Neuronal stem cell (in vitro differentiated cells): ENCODE results near the gene RPUSD3.

Source experiments
- DNase-seq: peaks from one replicate; pipeline ENCODE4 v3.0.0-alpha.2; 2013; ENCODE audit warnings: low spot score
- H2AFZ ChIP-seq: one replicate; pipeline ENCODE4 v1.6.1; 2013; ENCODE audit warnings: mild to moderate bottlenecking, low read length, inconsistent platforms
- H2AK5ac ChIP-seq: 2 replicates; pipeline ENCODE4 v1.6.1; 2013; ENCODE audit warnings: low read depth, mild to moderate bottlenecking, inconsistent platforms, low read length, moderate library complexity, mixed read lengths
- H2BK120ac ChIP-seq: 2 replicates; pipeline ENCODE4 v1.6.1; 2013; ENCODE audit warnings: low read depth, mild to moderate bottlenecking, inconsistent platforms, low read length, moderate library complexity, mixed read lengths
- H2BK12ac ChIP-seq: one replicate; pipeline ENCODE4 v1.6.1; 2013; ENCODE audit warnings: low read length, inconsistent platforms
- H2BK15ac ChIP-seq: 2 replicates; pipeline ENCODE4 v1.6.1; 2013; ENCODE audit warnings: mild to moderate bottlenecking, low read length, inconsistent platforms, mixed read lengths
- H2BK5ac ChIP-seq: one replicate; pipeline ENCODE4 v1.6.1; 2013; ENCODE audit warnings: inconsistent platforms, mild to moderate bottlenecking, low read length, moderate library complexity
- H3K14ac ChIP-seq: one replicate; pipeline ENCODE4 v1.6.1; 2013; ENCODE audit warnings: low read length, inconsistent platforms
- H3K18ac ChIP-seq: 2 replicates; pipeline ENCODE4 v1.6.1; 2013; ENCODE audit warnings: low read length, inconsistent platforms
- H3K23ac ChIP-seq: 2 replicates; pipeline ENCODE4 v1.6.1; 2013; ENCODE audit warnings: low read depth, mild to moderate bottlenecking, mixed read lengths, low read length, inconsistent platforms; ENCODE audit not compliant: poor library complexity
- H3K27ac ChIP-seq: replicated peaks from 3 replicates; pipeline ENCODE4 v1.5.1; 2013; ENCODE audit warnings: low read length, inconsistent platforms
- H3K27me3 ChIP-seq, 3 experiments: 2 replicates each; pipeline ENCODE4 v1.6.1; 2013; ENCODE audit warnings: low read length in 3 of 3, mild to moderate bottlenecking in 2 of 3, inconsistent platforms in 1 of 3, low read depth in 1 of 3, mixed read lengths in 1 of 3, moderate library complexity in 1 of 3; ENCODE audit not compliant: control insufficient read depth in 3 of 3, insufficient read depth in 3 of 3
- H3K36me3 ChIP-seq, 2 donors: replicated peaks in 1 of 2; 2 replicates each; pipeline ENCODE4 v1.6.1; 2013; ENCODE audit warnings: low read length in 2 of 2; ENCODE audit not compliant: control insufficient read depth in 2 of 2, insufficient read depth in 2 of 2
- H3K4ac ChIP-seq: 2 replicates; pipeline ENCODE4 v1.6.1; 2013; ENCODE audit warnings: inconsistent platforms, mild to moderate bottlenecking, low read length, moderate library complexity
- H3K4me1 ChIP-seq, 2 donors: 1 replicate in 1 of 2; 2 replicates in 1 of 2; pipeline ENCODE4 v1.6.1; 2013; ENCODE audit warnings: low read length in 2 of 2, low read depth in 1 of 2; ENCODE audit not compliant: control insufficient read depth in 2 of 2, insufficient read depth in 1 of 2
- H3K4me2 ChIP-seq: one replicate; pipeline ENCODE4 v1.6.1; 2013; ENCODE audit warnings: mild to moderate bottlenecking, low read length, inconsistent platforms; ENCODE audit not compliant: insufficient read depth, poor library complexity, severe bottlenecking
- H3K4me3 ChIP-seq, 2 donors: 2 replicates each; pipeline ENCODE4 v1.5.1; 2013; ENCODE audit warnings: low read length in 2 of 2, mild to moderate bottlenecking in 2 of 2, inconsistent platforms in 1 of 2, moderate library complexity in 1 of 2
- H3K79me1 ChIP-seq: one replicate; pipeline ENCODE4 v1.6.1; 2013; ENCODE audit warnings: low read depth, mild to moderate bottlenecking, inconsistent platforms, low read length, moderate library complexity
- H3K9ac ChIP-seq: one replicate; pipeline ENCODE4 v1.6.1; 2013; ENCODE audit warnings: mild to moderate bottlenecking, low read depth, low read length, inconsistent platforms; ENCODE audit not compliant: poor library complexity
- H3K9me3 ChIP-seq, 2 donors: replicated peaks in 1 of 2; 2 replicates each; pipeline versions ENCODE3 to v1.6.1; 2013; ENCODE audit warnings: low read length in 2 of 2, mild to moderate bottlenecking in 2 of 2, inconsistent platforms in 1 of 2, low read depth in 1 of 2, mixed read lengths in 1 of 2, moderate library complexity in 1 of 2; ENCODE audit not compliant: control insufficient read depth in 2 of 2, insufficient read depth in 1 of 2
- H4K8ac ChIP-seq: one replicate; pipeline ENCODE4 v1.6.1; 2013; ENCODE audit warnings: low read depth, mild to moderate bottlenecking, inconsistent platforms, low read length, moderate library complexity
- H4K91ac ChIP-seq: one replicate; pipeline ENCODE4 v1.6.1; 2013; ENCODE audit warnings: low read length, low read depth, mild to moderate bottlenecking, inconsistent platforms; ENCODE audit not compliant: poor library complexity
- WGBS, 2 donors: extraction: QIAGEN DNeasy Blood & Tissue Kit; methylation state at CpG; one replicate each; pipeline ENCODE4 v1.1.7; 2013; ENCODE audit warnings: missing lambda C conversion rate in 2 of 2, mixed read lengths in 1 of 2; ENCODE audit not compliant: insufficient read length in 2 of 2, insufficient replicate concordance in 1 of 2; ENCODE audit errors: extremely low coverage in 2 of 2; 5-methylcytosine and 5-hydroxymethylcytosine counted together

RPUSD3 gene

GRCh38 chr3:9810846-9811245, 33.0 kb downstream of the RPUSD3 start:
- no peaks in the 10 kb centered on the region for H3K27me3 ChIP-seq

GRCh38 chr3:9810433-9810770, 33.4 kb downstream of the RPUSD3 start:
- Histone ChIP-seq H3K23ac (no peak overlapping the region), H3K4me2 (peak overlapping the region; percentile 75), H3K4me3 (peak overlapping the region in 1 of 2 donors; percentile 87), H3K27ac (no peak overlapping the region), H3K4me1 (peaks cover 0 to 14% of the 10 kb centered on the region in 2 donors), H2BK12ac (no peak overlapping the region), H3K9me3 (no peaks in the 10 kb centered on the region), H3K4ac (no peak overlapping the region), H2AFZ (no peak overlapping the region), H3K18ac (peak overlapping the region; percentile 93), H2AK5ac (no peak overlapping the region), H4K91ac (no peak overlapping the region), H3K36me3 (peaks cover 6 to 84% of the 10 kb centered on the region in 2 donors), H3K27me3 (no peaks in the 10 kb centered on the region), H2BK5ac (no peak overlapping the region), H4K8ac (no peak overlapping the region), H2BK120ac (no peak overlapping the region), H3K79me1 (peaks cover 3% of the 10 kb centered on the region), H2BK15ac (no peak overlapping the region), H3K9ac (peak overlapping the region; percentile 88), H3K14ac (no peak overlapping the region)
- no peak for DNase-seq
- no CpG with 5 or more reads among the region's 18 CpGs for WGBS, 2 donors

More at GRCh38 chr3:9810846-9811245, 33.0 kb downstream of the RPUSD3 start:
- Histone ChIP-seq H3K4me1 (peaks cover 0 to 14% of the 10 kb centered on the region in 2 donors), H3K27ac (no peak overlapping the region), H3K4ac (no peak overlapping the region), H2AK5ac (no peak overlapping the region), H3K4me2 (no peak overlapping the region), H3K79me1 (peaks cover 1% of the 10 kb centered on the region), H4K8ac (no peak overlapping the region), H2BK120ac (no peak overlapping the region), H3K36me3 (peaks cover 5 to 80% of the 10 kb centered on the region in 2 donors), H2BK5ac (no peak overlapping the region), H3K9ac (no peak overlapping the region), H3K4me3 (no peak overlapping the region), H2AFZ (no peak overlapping the region), H3K14ac (no peak overlapping the region), H3K9me3 (no peaks in the 10 kb centered on the region), H4K91ac (no peak overlapping the region), H3K23ac (no peak overlapping the region), H2BK15ac (no peak overlapping the region), H2BK12ac (peak overlapping the region; percentile 34), H3K18ac (no peak overlapping the region)
- 100% methylated on average over 1 of the region's 10 CpGs; no CpG with 5 or more reads in 1 of the 2 donors for WGBS, 2 donors
- DNase-seq = no peak

- WGBS, 2 donors = no CpG with 5 or more reads among the region's 76 CpGs
- Histone ChIP-seq H4K8ac (no peak within 1 kb of the TSS), H3K4me2 (peak within 1 kb of the TSS; percentile 75), H3K4me1 (peaks cover 0 to 14% of the 10 kb centered on the region in 2 donors), H3K23ac (no peak within 1 kb of the TSS), H3K18ac (peak within 1 kb of the TSS; percentile 93), H3K27ac (peak within 1 kb of the TSS; percentile 53), H3K4ac (peak within 1 kb of the TSS; percentile 15), H3K9me3 (no peaks in the 10 kb centered on the region), H3K36me3 (peaks cover 8 to 86% of the 10 kb centered on the region in 2 donors), H2BK5ac (peak within 1 kb of the TSS; percentile 72), H3K9ac (peak within 1 kb of the TSS; percentile 88), H4K91ac (no peak within 1 kb of the TSS), H2AK5ac (peak within 1 kb of the TSS; percentile 59), H2BK15ac (peak within 1 kb of the TSS; percentile 27), H3K14ac (no peak within 1 kb of the TSS), H3K4me3 (peak within 1 kb of the TSS; percentile 4 to 87), H2AFZ (no peak within 1 kb of the TSS), H3K79me1 (peaks cover 4% of the 10 kb centered on the region), H2BK12ac (peak within 1 kb of the TSS; percentile 34), H3K27me3 (no peaks in the 10 kb centered on the region), H2BK120ac (no peak within 1 kb of the TSS)
- peak; percentile 67 for DNase-seq
Measured at GRCh38 chr3:9809615-9810432, 34.0 kb downstream of the RPUSD3 start, which contains the start of gene TTLL3. Gene TTLL3, plus strand, starts transcription at chr3:9810262. Its CDS starts 400 bp downstream, at chr3:9810662.

- WGBS, 2 donors = no CpG with 5 or more reads among the region's 4 CpGs
- Histone ChIP-seq H3K18ac (peak overlapping the region; percentile 73), H3K36me3 (peaks cover 13 to 88% of the 10 kb centered on the region in 2 donors), H2AK5ac (peak overlapping the region; percentile 59), H3K9me3 (no peaks in the 10 kb centered on the region), H3K23ac (no peak overlapping the region), H2BK12ac (peak overlapping the region; percentile 7), H2AFZ (no peak overlapping the region), H4K8ac (no peak overlapping the region), H4K91ac (no peak overlapping the region), H3K9ac (no peak overlapping the region), H2BK120ac (no peak overlapping the region), H3K79me1 (peaks cover 4% of the 10 kb centered on the region), H3K4ac (no peak overlapping the region), H2BK5ac (peak overlapping the region; percentile 72), H3K27me3 (no peaks in the 10 kb centered on the region), H3K4me1 (peaks cover 0 to 14% of the 10 kb centered on the region in 2 donors), H3K27ac (peak overlapping the region; percentile 51), H3K14ac (no peak overlapping the region), H3K4me3 (no peak overlapping the region), H2BK15ac (no peak overlapping the region), H3K4me2 (peak overlapping the region; percentile 75)
- DNase-seq = no peak
Measured at GRCh38 chr3:9809239-9809614, 34.6 kb downstream of the RPUSD3 start.
